GM12872 (cell line): Measurements from ENCODE around the gene CTTN.

Experiments
- CTCF ChIP-seq: IDR thresholded peaks from 3 replicates; pipeline ENCODE4 v1.5.1; 2011; ENCODE audit warnings: low read depth, mild to moderate bottlenecking, low read length, moderate library complexity; ENCODE audit not compliant: insufficient read depth

The CTTN gene

GRCh38 chr11:70432065-70432464 lies 33.7 kb downstream of the CTTN start:
- TF ChIP-seq CTCF, result no peak

GRCh38 chr11:70432580-70432979 lies 34.3 kb downstream of the CTTN start:
- TF ChIP-seq CTCF, result no peak

- no peak for TF ChIP-seq CTCF
Measured at GRCh38 chr11:70433038-70433437, 34.7 kb downstream of the CTTN start.

- no peak for TF ChIP-seq CTCF
Measured at GRCh38 chr11:70433526-70433925, 35.2 kb downstream of the CTTN start.

GRCh38 chr11:70433966-70434812 lies 35.9 kb downstream of the CTTN start:
- TF ChIP-seq CTCF, result no peak

- no peak for TF ChIP-seq CTCF
Measured at GRCh38 chr11:70434813-70435278, 36.5 kb downstream of the CTTN start.

GRCh38 chr11:70435361-70435760 lies 37.0 kb downstream of the CTTN start:
- no peak for TF ChIP-seq CTCF
